RWPE1 (cell line): ENCODE measurements around the gene LIMA1.

Source experiments
- CTCF ChIA-PET: fragments of 350-600 bp; sonication (Branson Sonifier 250); formaldehyde crosslinking; extraction: SDS; loops from one replicate; lab custom pipeline; 2021; lab: Yijun Ruan, JAX
- POLR2A ChIA-PET: fragments of 400-600 bp; formaldehyde crosslinking; extraction: SDS; loops from one replicate; lab custom pipeline; 2020; ENCODE audit warnings: antibody characterized with exemption; ENCODE audit not compliant: low non-redundant PET; lab: Yijun Ruan, JAX
- DNase-seq: peaks from one replicate; pipeline ENCODE4 v3.0.0; 2012; ENCODE audit warnings: low spot score
- H3K27ac ChIP-seq: fragments of 450-650 bp; 2 replicates; pipeline ENCODE4 v1.5.1; 2017
- CTCF ChIP-seq: fragments of 450-650 bp; conservative IDR thresholded peaks from 2 replicates; pipeline ENCODE4 v1.5.1; 2017; ENCODE audit warnings: low read depth, mild to moderate bottlenecking

Gene LIMA1

DNA sequence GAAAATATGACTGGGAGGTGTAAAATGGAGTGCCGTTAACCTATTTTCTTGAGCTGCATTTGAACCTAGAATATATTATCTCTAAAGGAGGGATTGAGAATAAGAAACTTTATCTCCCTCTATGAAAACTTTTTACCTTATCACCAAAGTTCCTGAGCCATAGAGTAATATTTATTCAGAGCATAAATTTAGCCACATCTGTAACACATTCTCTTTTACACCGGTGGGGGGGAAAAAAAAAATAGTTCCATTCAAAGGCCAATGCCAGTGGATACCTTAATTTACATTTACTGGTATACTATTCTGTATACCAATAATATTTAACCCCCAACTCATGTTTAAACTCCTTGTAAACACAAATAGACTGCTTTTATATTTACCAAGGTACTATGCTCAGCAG, 137.9 kb downstream of the LIMA1 start:
- no peak overlapping the region for H3K27ac ChIP-seq
- TF ChIP-seq CTCF: no peak
- DNase-seq: no peak
- POLR2A ChIA-PET: no interaction called here
- CTCF ChIA-PET: interaction anchor here (1.4 kb wide), 1 partner anchor 33 kb away, joined by 3 read pairs; the partner anchor contains the start of gene COX14

- no peak overlapping the region for H3K27ac ChIP-seq
- no peak for TF ChIP-seq CTCF
- ChIA-PET CTCF (interaction anchor here (0.6 kb wide), 1 partner anchor 80 kb away, joined by 4 read pairs; no protein-coding TSS in a partner anchor), POLR2A (no interaction called here)
- DNase-seq: no peak
Observed at GRCh38 chr12:50142993-50143392, 140.3 kb downstream of the LIMA1 start.

DNA sequence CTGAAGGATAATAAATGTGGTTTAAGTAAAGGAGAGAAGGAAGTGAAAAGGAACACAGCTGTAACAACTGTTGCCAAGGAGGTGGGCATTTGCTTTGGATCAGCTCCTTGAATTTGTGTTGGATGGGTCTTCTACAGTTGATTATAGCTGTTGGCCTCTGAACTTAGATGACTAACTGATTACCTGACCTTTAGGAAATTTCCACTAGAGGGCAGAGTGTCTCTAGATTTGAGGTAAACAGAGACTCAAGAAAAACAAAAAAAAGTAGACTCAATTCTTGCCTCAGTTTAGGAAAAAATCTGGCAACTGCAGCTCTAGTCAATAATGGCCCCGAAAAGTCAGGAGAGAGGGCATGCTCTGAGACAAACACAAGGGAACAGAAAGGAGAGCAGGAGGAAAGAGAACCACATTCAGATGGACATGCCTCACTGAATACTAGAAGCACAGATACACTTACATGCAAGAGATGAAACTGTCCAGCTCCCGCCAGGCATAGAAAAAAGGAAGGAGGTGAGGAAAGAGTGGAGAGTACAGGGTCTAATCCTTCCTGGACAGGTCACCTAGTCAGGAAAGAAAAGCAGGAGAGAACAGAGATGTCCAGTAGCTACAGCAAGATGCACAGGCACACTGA, 150.7 kb downstream of the LIMA1 start:
- ChIA-PET CTCF (interaction anchor here (0.6 to 1.0 kb wide), 10 partner anchors 9 to 226 kb away, joined by 3 to 5 read pairs (median 3); no protein-coding TSS in a partner anchor), POLR2A (no interaction called here)
- H3K27ac ChIP-seq: no peak overlapping the region
- 0 out of 2 replicates have a peak, but pooled peaks have one; percentile 50 for TF ChIP-seq CTCF
- DNase-seq: no peak

DNA sequence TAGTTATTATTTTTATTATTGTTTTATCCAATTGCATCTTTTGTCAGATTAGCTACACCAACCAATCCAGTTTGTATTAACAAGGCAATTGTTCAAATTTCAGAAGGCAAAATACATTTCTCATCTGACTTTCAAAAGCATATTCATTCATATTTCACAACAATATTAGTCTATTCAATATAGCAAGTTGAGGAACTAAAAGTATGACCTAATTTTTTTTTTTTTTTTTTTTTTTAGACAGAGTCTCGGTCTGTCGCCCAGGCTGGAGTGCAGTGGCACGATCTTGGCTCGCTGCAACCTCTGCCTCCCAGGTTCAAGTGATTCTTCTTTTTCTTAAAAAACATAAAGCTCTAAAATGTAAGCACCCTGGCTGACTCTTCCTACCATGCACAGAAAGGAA, 154.0 kb downstream of the LIMA1 start:
- DNase-seq: no peak
- ChIA-PET CTCF (interaction anchor here (0.6 to 1.6 kb wide), 2 partner anchors 14 to 46 kb away, joined by 4 to 6 read pairs; no protein-coding TSS in a partner anchor), POLR2A (interaction anchor here (0.7 kb wide), 1 partner anchor 43 kb away, joined by 7 read pairs; no protein-coding TSS in a partner anchor)
- no peak for TF ChIP-seq CTCF
- no peak overlapping the region for H3K27ac ChIP-seq

DNA sequence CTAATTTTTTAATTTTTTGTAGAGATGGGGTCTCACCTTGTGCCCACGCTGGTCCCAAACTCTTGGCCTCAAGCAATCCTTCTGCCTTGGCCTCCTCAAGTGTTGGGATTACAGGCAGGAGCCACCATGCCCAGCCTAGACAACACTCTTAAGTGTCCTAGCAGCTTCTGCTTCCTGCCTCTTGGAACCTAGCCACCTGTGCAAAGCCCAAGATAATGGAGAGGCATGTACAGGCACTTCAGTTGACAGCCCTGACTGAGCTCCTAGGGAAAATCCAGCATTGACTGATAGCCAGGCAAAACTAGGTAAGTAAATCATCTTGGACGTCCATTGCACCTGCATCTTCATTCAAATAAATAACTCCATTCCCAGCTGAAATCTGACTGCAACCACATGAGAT, 155.8 kb downstream of the LIMA1 start:
- no peak for DNase-seq
- no peak for TF ChIP-seq CTCF
- ChIA-PET POLR2A (interaction anchor here (0.6 to 1.0 kb wide), 2 partner anchors 11 to 15 kb away, joined by 3 to 11 read pairs; partner anchors contain the start of gene COX14), CTCF (no interaction called here)
- peak overlapping the region; percentile 54 for H3K27ac ChIP-seq
